ENCODE results near the gene TEK. TPM values are rescaled to one million over a fixed set of nuclear protein-coding genes. Genes with fewer than 3 reads are reported as not detected.

TEK gene
- total RNA-seq, 3 donors from 2014 or later (not counting 1 experiment from before 2014, with no cell fraction given) = not detected

- no peak for TF ChIP-seq CTCF (IDR thresholded peaks at IDR 0.05)
- DNase-seq = no peak
- H3K27me3 ChIP-seq (ENCODE audit: control insufficient read depth, insufficient read depth, low read length) = no peaks in the 10 kb centered on the region
- Mint-ChIP-seq H3K27me3 (ENCODE audit: low read depth in 2 of 2) (no peaks in the 10 kb centered on the region), H3K9me3 (peaks cover 0 to 4% of the 10 kb centered on the region in 2 donors), H3K36me3 (no peaks in the 10 kb centered on the region), H3K27ac (no peak overlapping the region), H3K4me1 (no peaks in the 10 kb centered on the region), H3K4me3 (no peak overlapping the region)
- no peak overlapping the region for H3K4me3 ChIP-seq (ENCODE audit: low read length)
- no peak overlapping the region for H3K27ac ChIP-seq (ENCODE audit: low read length)
- H3K9me3 ChIP-seq (ENCODE audit: control insufficient read depth, insufficient read depth, low read length) = no peaks in the 10 kb centered on the region
- ATAC-seq = no peak
- intact Hi-C loops (cut with micrococcal nuclease) = no loop called here
- no peaks in the 10 kb centered on the region for H3K4me1 ChIP-seq (ENCODE audit: control insufficient read depth, insufficient read depth, low read length)
- no peaks in the 10 kb centered on the region for H3K36me3 ChIP-seq (ENCODE audit: control insufficient read depth, insufficient read depth, low read length)
- WGBS (ENCODE audit: insufficient coverage) = 76% methylated on average over 10 of the region's 10 CpGs
These were observed 83.4 kb downstream of the TEK start for GRCh38 chr9:27192291-27192960.

- H3K27me3 Mint-ChIP-seq (ENCODE audit: low read depth in 2 of 2) = no peaks in the 10 kb centered on the region
- H3K4me1 Mint-ChIP-seq = no peaks in the 10 kb centered on the region
- ATAC-seq = no peak
- no peaks in the 10 kb centered on the region for H3K4me1 ChIP-seq (ENCODE audit: control insufficient read depth, insufficient read depth, low read length)
- H3K4me3 ChIP-seq (ENCODE audit: low read length) = no peak overlapping the region
- H3K36me3 Mint-ChIP-seq = no peaks in the 10 kb centered on the region
- no peak overlapping the region for H3K27ac ChIP-seq (ENCODE audit: low read length)
- H3K27ac Mint-ChIP-seq = no peak overlapping the region
- TF ChIP-seq CTCF (IDR thresholded peaks at IDR 0.05) = no peak
- H3K36me3 ChIP-seq (ENCODE audit: control insufficient read depth, insufficient read depth, low read length) = no peaks in the 10 kb centered on the region
- H3K9me3 ChIP-seq (ENCODE audit: control insufficient read depth, insufficient read depth, low read length) = no peaks in the 10 kb centered on the region
- DNase-seq = no peak
- intact Hi-C loops (cut with micrococcal nuclease) = no loop called here
- WGBS (ENCODE audit: insufficient coverage) = 94% methylated on average over 1 of the region's 1 CpG
- H3K4me3 Mint-ChIP-seq = no peak overlapping the region
- peaks cover 0 to under 1% of the 10 kb centered on the region in 2 donors for H3K9me3 Mint-ChIP-seq
- no peaks in the 10 kb centered on the region for H3K27me3 ChIP-seq (ENCODE audit: control insufficient read depth, insufficient read depth, low read length)
These were observed 84.9 kb downstream of the TEK start for GRCh38 chr9:27193886-27194285.

DNA sequence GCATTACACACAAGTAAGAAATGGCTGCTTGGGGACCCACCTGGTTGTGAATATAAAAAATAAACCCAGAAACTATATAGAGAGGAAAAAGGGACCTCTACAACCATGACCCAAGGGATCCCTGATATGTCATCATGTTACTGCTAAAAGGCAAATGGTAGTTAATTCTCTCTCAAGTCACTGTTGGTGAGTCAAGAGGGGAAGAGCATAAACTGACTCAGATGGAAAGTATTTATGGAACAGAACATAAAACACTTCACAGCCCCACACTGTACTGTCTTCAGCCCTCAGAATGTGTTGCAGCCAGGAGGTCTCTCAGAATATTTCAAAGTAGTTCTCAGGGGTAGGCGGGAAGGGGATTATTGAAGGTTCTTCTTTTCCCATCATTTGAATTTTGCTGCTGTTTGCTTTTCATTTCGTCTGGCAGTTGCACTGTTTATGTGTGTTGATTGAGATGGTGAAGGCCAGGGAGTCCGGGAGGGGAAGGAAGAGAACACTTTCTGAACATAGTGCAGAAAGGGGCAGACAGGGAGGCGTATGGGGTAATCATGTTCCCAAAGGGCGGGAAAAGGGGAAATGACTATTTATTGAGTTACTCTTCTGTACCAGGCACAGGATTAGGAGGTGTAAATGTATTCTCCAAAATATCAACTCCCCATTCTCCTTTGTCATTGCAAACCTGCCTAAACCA, 85.5 kb downstream of the TEK start:
- no peak overlapping the region for H3K27ac Mint-ChIP-seq
- no peak overlapping the region for H3K27ac ChIP-seq (ENCODE audit: low read length)
- no peaks in the 10 kb centered on the region for H3K9me3 ChIP-seq (ENCODE audit: control insufficient read depth, insufficient read depth, low read length)
- H3K36me3 Mint-ChIP-seq = no peaks in the 10 kb centered on the region
- no peak overlapping the region for H3K4me3 Mint-ChIP-seq
- no peak for DNase-seq
- WGBS (ENCODE audit: insufficient coverage) = 87% methylated on average over 5 of the region's 5 CpGs
- no peaks in the 10 kb centered on the region for H3K27me3 ChIP-seq (ENCODE audit: control insufficient read depth, insufficient read depth, low read length)
- intact Hi-C loops (cut with micrococcal nuclease) = no loop called here
- no peak for ATAC-seq
- no peaks in the 10 kb centered on the region for H3K4me1 ChIP-seq (ENCODE audit: control insufficient read depth, insufficient read depth, low read length)
- H3K27me3 Mint-ChIP-seq (ENCODE audit: low read depth in 2 of 2) = no peaks in the 10 kb centered on the region
- no peak overlapping the region for H3K4me3 ChIP-seq (ENCODE audit: low read length)
- H3K4me1 Mint-ChIP-seq = no peaks in the 10 kb centered on the region
- H3K36me3 ChIP-seq (ENCODE audit: control insufficient read depth, insufficient read depth, low read length) = no peaks in the 10 kb centered on the region
- TF ChIP-seq CTCF (IDR thresholded peaks at IDR 0.05) = no peak
- no peaks in the 10 kb centered on the region for H3K9me3 Mint-ChIP-seq

Data from natural killer cell (primary cell).